C4-2B (cell line): Measurements from ENCODE around the gene IQCF6.

Experiments
- CTCF ChIP-seq: fragments of 450-650 bp; conservative IDR thresholded peaks from 2 replicates; pipeline ENCODE4 v1.5.1; 2017; ENCODE audit warnings: mild to moderate bottlenecking
- ZFX ChIP-seq: fragments of 450-650 bp; IDR thresholded peaks from 2 replicates; pipeline ENCODE4 v1.6.1; 2017

DNA sequence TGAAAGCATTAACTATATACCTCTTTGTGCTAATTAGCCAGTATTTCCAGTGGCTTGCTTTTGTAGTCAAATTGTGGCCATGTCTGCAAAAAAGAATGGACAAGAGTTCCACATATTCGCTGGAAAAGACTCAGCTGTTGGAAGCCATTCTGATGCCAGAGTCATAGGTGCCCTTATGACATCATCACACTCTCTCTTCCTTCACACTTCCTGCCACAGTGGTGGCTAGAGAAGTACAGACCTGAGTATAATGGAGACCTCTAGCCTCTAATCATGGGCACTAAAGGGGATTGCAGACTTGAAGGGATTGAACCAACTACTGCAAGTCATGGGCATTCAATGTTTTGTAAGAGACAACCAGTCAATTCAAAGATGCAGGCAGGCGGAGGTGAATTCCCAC, 38.3 kb upstream of the IQCF6 start:
- TF ChIP-seq CTCF (no peak), ZFX (no peak)
